ENCODE results near the gene MED12L. TPM values are rescaled to one million over a fixed set of nuclear protein-coding genes. Genes with fewer than 3 reads are reported as not detected.
"Not testable (repeated sequence)": the region's sequence is repeated elsewhere in the genome, so short reads cannot be mapped to it uniquely, and the experiment has no call there.

The MED12L gene
- total RNA-seq, 1 experiment from 2014 or later, result 14.9 TPM

- no peak overlapping the region for H3K4ac ChIP-seq (ENCODE audit: low read depth, low read length)
- Mint-ChIP-seq H3K4me1 (peaks cover 15 to 24% of the 10 kb centered on the region in 2 experiments), H3K36me3 (ENCODE audit: insufficient read depth in 1 of 3, low read depth in 3 of 3) (peaks cover 11 to 12% (median 11%) of the 10 kb centered on the region in 3 experiments), H3K27ac (no peak overlapping the region), H3K9me3 (peaks cover 4 to 8% of the 10 kb centered on the region in 2 experiments; a peak in 4 of 5 replicates), H3K27me3 (ENCODE audit: low read depth) (no peaks in the 10 kb centered on the region), H3K4me3 (no peak overlapping the region)
- H3T11ph ChIP-seq (ENCODE audit: low read length), result no peak overlapping the region
- no peaks in the 10 kb centered on the region for H3K9me3 ChIP-seq (ENCODE audit: control insufficient read depth, low read depth, low read length)
- no peak for DNase-seq
- no peaks in the 10 kb centered on the region; the same call in 1 of the 2 replicates for H3K4me1 ChIP-seq (ENCODE audit: insufficient read depth, low read length)
- no peaks in the 10 kb centered on the region for H3K79me2 ChIP-seq (ENCODE audit: insufficient read depth, low read length)
- no peak overlapping the region for H4K5ac ChIP-seq (ENCODE audit: insufficient read length, low read depth, low read length)
- H3K27ac ChIP-seq (ENCODE audit: insufficient read length, low read depth, low read length), result no peak overlapping the region
- WGBS (ENCODE audit: extremely low coverage, insufficient read length, low lambda C conversion rate), result no CpG with 5 or more reads among the region's 7 CpGs
- H3K23ac ChIP-seq (ENCODE audit: insufficient read length, low read depth, low read length), result no peak overlapping the region
- no peak overlapping the region for H3K56ac ChIP-seq (ENCODE audit: insufficient read length, low read depth, low read length)
- TF ChIP-seq CTCF (conservative IDR thresholded peaks at IDR 0.05), result no peak
- no peak overlapping the region for H4K91ac ChIP-seq (ENCODE audit: insufficient read length, low read depth, low read length)
- no peak overlapping the region for H2AFZ ChIP-seq (ENCODE audit: low read length)
- H3K18ac ChIP-seq (ENCODE audit: insufficient read length, low read depth, low read length), result no peak overlapping the region
- H2BK120ac ChIP-seq (ENCODE audit: low read depth, low read length, poor library complexity, severe bottlenecking), result no peak overlapping the region
- no peaks in the 10 kb centered on the region for H3K27me3 ChIP-seq (ENCODE audit: insufficient read depth, low read length)
- H3K9ac ChIP-seq (ENCODE audit: extremely low read depth, insufficient read length, low read length), result no peak overlapping the region
- H3K4me2 ChIP-seq (ENCODE audit: insufficient read depth, insufficient read length, low read length), result no peak overlapping the region
- no peak overlapping the region for H2BK15ac ChIP-seq (ENCODE audit: low read depth, low read length)
- no peak overlapping the region for H2BK12ac ChIP-seq (ENCODE audit: insufficient read length, low read depth, low read length)
- H2BK5ac ChIP-seq (ENCODE audit: insufficient read length, low read length), result no peak overlapping the region
- no peak overlapping the region for H2BK20ac ChIP-seq (ENCODE audit: low read depth, low read length, poor library complexity, severe bottlenecking)
- H3K14ac ChIP-seq (ENCODE audit: insufficient read depth, low read length), result no peak overlapping the region
- no peak overlapping the region for H2AK5ac ChIP-seq (ENCODE audit: insufficient read length, low read length)
- H4K8ac ChIP-seq (replicated peaks; ENCODE audit: insufficient read length, low read depth, low read length), result no peak overlapping the region
- H3K79me1 ChIP-seq (ENCODE audit: insufficient read depth, low read depth, low read length, poor library complexity, severe bottlenecking), result no peaks in the 10 kb centered on the region
- H3K23me2 ChIP-seq (ENCODE audit: insufficient read length, low read depth, low read length, poor library complexity, severe bottlenecking), result no peaks in the 10 kb centered on the region
- no peaks in the 10 kb centered on the region for H4K20me1 ChIP-seq (ENCODE audit: control insufficient read depth, insufficient read depth, insufficient read length)
These were observed 151.3 kb downstream of the MED12L start for GRCh38 chr3:151236736-151237135.

- H3K27ac ChIP-seq (ENCODE audit: insufficient read length, low read depth, low read length); H3K23me2 ChIP-seq (ENCODE audit: insufficient read length, low read depth, low read length, poor library complexity, severe bottlenecking); H3K9me3 ChIP-seq (ENCODE audit: control insufficient read depth, low read depth, low read length); H3K23ac ChIP-seq (ENCODE audit: insufficient read length, low read depth, low read length); H3K79me1 ChIP-seq (ENCODE audit: insufficient read depth, low read depth, low read length, poor library complexity, severe bottlenecking); H2BK5ac ChIP-seq (ENCODE audit: insufficient read length, low read length); H3K4me1 ChIP-seq (ENCODE audit: insufficient read depth, low read length); H2BK15ac ChIP-seq (ENCODE audit: low read depth, low read length); H3K27ac Mint-ChIP-seq; H2AK5ac ChIP-seq (ENCODE audit: insufficient read length, low read length); H3K18ac ChIP-seq (ENCODE audit: insufficient read length, low read depth, low read length); H3K56ac ChIP-seq (ENCODE audit: insufficient read length, low read depth, low read length); H3K9me3 Mint-ChIP-seq; H3K27me3 Mint-ChIP-seq (ENCODE audit: low read depth); DNase-seq; H4K91ac ChIP-seq (ENCODE audit: insufficient read length, low read depth, low read length); H4K20me1 ChIP-seq (ENCODE audit: control insufficient read depth, insufficient read depth, insufficient read length); H3K4me2 ChIP-seq (ENCODE audit: insufficient read depth, insufficient read length, low read length); H4K8ac ChIP-seq (replicated peaks; ENCODE audit: insufficient read length, low read depth, low read length); H2BK12ac ChIP-seq (ENCODE audit: insufficient read length, low read depth, low read length); H3K27me3 ChIP-seq (ENCODE audit: insufficient read depth, low read length); H3K4ac ChIP-seq (ENCODE audit: low read depth, low read length); H3K4me1 Mint-ChIP-seq; H3K36me3 Mint-ChIP-seq (ENCODE audit: insufficient read depth in 1 of 3, low read depth in 3 of 3); H3T11ph ChIP-seq (ENCODE audit: low read length); H3K79me2 ChIP-seq (ENCODE audit: insufficient read depth, low read length); H2BK120ac ChIP-seq (ENCODE audit: low read depth, low read length, poor library complexity, severe bottlenecking); H3K14ac ChIP-seq (ENCODE audit: insufficient read depth, low read length); H2BK20ac ChIP-seq (ENCODE audit: low read depth, low read length, poor library complexity, severe bottlenecking); H3K9ac ChIP-seq (ENCODE audit: extremely low read depth, insufficient read length, low read length); H4K5ac ChIP-seq (ENCODE audit: insufficient read length, low read depth, low read length); H2AFZ ChIP-seq (ENCODE audit: low read length): not testable (repeated sequence)
- peak overlapping the region in 1 of 2 experiments; percentile 44; a peak in 2 of 5 replicates for H3K4me3 Mint-ChIP-seq
- WGBS (ENCODE audit: extremely low coverage, insufficient read length, low lambda C conversion rate), result no CpG with 5 or more reads among the region's 18 CpGs
These were observed 156.5 kb downstream of the MED12L start for GRCh38 chr3:151242006-151242405.

All from H9 (cell line).